Stimulated activated CD8-positive, alpha-beta memory T cell treated with anti-CD3 and anti-CD28 coated beads, Interleukin-12 subunit alpha, Interleukin-12 subunit beta, amount 100 ng/mL, for 4 hours (primary cell): ENCODE results near the gene TACC2.
"Not testable (repeated sequence)": the region's sequence is repeated elsewhere in the genome, so short reads cannot be mapped to it uniquely, and the experiment has no call there.

Source experiments
- DNase-seq: peaks from one replicate; pipeline ENCODE4 v3.0.0-alpha.2; 2020; ENCODE audit warnings: low read depth

Gene TACC2, protein sequence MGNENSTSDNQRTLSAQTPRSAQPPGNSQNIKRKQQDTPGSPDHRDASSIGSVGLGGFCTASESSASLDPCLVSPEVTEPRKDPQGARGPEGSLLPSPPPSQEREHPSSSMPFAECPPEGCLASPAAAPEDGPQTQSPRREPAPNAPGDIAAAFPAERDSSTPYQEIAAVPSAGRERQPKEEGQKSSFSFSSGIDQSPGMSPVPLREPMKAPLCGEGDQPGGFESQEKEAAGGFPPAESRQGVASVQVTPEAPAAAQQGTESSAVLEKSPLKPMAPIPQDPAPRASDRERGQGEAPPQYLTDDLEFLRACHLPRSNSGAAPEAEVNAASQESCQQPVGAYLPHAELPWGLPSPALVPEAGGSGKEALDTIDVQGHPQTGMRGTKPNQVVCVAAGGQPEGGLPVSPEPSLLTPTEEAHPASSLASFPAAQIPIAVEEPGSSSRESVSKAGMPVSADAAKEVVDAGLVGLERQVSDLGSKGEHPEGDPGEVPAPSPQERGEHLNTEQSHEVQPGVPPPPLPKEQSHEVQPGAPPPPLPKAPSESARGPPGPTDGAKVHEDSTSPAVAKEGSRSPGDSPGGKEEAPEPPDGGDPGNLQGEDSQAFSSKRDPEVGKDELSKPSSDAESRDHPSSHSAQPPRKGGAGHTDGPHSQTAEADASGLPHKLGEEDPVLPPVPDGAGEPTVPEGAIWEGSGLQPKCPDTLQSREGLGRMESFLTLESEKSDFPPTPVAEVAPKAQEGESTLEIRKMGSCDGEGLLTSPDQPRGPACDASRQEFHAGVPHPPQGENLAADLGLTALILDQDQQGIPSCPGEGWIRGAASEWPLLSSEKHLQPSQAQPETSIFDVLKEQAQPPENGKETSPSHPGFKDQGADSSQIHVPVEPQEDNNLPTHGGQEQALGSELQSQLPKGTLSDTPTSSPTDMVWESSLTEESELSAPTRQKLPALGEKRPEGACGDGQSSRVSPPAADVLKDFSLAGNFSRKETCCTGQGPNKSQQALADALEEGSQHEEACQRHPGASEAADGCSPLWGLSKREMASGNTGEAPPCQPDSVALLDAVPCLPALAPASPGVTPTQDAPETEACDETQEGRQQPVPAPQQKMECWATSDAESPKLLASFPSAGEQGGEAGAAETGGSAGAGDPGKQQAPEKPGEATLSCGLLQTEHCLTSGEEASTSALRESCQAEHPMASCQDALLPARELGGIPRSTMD (N-terminal part only)

GRCh38 chr10:121988361-121989324 lies at the start of gene TACC2:
TSS of gene TACC2 (plus strand) at chr10:121989163. CDS start at chr10:122021982, 32,819 bp downstream.
- DNase-seq = no peak

GRCh38 chr10:121941532-121941931 lies 47.4 kb upstream of the TACC2 start:
- no peak for DNase-seq

GRCh38 chr10:121942749-121943416 lies 46.1 kb upstream of the TACC2 start:
- DNase-seq = no peak

GRCh38 chr10:121947343-121948330 lies 41.3 kb upstream of the TACC2 start:
- DNase-seq = no peak

GRCh38 chr10:121949049-121949448 lies 39.9 kb upstream of the TACC2 start:
- no peak for DNase-seq

DNA sequence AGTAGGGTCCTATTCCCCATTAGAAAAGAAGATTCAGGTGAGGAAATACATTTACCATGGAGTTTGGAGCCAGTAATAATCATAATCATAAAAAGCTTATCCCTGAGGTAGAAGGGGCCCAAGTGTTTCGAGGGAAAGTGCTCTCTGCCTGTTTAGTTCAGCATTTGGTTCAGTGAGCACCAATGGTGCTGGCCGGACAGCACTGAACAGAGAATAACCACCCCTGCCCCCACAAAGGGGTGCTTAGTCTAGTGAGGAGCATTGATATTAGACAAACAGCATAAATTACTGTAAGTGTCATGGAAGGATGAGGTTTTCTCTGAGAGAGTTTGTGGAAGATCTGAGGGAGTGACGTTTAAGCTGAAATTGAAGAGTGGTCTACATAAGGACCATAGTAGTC lies 39.5 kb upstream of the TACC2 start:
- no peak for DNase-seq

- DNase-seq = no peak
Observed at GRCh38 chr10:121952226-121952625, 36.7 kb upstream of the TACC2 start.

DNA sequence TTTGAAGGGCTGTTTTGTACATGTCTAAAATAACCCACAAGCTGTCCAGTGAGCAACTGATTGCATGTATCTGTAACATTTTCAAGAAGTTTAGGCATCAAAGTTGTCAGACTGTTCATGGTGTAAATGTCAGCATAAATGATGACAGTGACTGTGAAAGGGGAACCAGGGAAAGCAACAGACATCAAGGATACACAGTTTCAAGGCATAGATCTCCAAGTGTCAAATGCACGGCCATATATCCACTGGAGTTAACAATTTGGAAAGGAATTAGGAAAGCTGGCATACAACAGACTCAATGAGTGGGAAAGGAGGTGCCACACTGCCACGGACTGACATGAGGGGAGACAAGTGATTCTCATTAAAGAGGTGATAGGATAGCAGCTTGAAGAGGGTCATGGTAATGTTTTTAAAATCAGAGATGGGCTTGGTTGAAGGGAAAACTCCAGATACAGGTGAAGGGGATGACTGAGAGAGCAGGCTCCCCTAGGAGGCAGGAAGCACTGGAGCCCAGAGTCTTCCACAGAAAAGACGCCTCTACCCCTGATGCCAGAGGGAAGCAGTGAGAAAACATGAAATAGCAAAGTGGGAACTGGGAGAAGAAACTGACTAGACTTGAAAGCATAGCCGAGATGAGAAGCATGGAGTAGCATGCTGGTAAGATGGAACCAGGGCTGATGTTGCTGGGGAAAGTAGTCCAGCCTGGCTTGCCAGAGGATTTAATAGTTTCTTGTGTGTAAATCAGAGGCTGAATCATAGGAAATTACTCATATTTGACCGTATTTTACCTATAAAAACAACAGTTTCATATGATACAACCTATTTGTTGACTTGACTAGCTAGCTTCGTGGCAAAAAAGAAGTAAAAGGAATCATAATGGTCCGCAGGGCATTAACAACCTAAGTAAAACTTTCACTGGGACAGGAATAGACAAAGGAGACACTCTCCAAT lies 32.6 kb upstream of the TACC2 start:
- DNase-seq = no peak

- DNase-seq = no peak
Observed at GRCh38 chr10:121959671-121960070, 29.3 kb upstream of the TACC2 start.

DNA sequence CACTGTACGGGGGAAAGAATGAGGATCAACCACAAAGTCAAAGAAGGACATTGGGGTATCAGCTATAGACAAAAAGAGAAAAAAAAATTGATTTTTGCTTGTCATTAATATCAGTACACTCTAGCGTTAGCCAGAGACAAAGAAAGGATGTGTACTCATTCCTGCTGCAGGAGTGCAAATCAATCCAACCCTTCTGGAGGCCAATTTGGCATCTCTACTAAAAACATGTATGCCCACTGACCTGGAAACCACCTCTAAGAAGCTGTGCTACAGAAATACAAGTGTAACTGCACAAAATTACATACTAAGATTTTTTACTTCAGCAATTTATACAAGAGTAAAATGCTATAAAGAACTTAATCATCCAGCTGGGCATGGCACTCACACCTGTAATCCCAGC lies 27.5 kb upstream of the TACC2 start:
- no peak for DNase-seq

DNA sequence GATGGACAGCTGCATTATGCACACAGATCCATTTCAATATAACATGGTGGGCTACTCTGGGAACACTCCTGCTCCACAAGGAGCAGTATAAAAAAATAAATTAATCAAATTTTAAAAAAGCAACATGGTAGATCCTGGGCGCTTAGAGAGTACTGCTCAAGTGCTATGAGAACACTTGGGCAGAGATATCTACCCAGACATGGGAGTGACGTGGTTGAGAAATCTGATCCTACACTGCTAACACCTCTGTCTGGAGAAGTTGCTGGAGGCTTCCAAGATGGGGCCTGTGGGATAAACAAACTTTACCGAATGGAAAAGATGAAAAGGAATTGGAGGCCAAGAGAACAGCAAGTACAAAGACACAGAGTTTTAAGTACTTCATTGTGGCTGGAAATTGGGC lies 23.0 kb upstream of the TACC2 start:
- DNase-seq = no peak

DNA sequence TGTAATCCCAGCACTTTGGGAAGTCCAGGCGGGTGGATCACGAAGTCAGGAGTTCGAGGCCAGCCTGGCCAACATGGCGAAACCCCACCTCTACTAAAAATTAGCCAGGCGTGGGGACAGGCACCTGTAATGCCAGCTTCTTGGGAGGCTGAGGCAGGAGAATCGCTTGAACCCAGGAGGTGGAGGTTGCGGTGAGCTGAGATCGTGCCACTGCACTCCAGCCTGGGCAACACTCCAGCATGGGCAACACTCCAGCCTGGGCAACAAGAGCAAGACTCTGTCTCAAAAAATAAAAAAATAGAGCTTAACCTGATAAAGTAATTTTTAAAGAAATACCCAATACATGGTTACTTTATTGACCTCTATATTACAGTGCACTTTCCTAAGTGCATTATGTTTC lies 19.9 kb upstream of the TACC2 start:
- DNase-seq = not testable (repeated sequence)

GRCh38 chr10:121974019-121974534 lies 14.9 kb upstream of the TACC2 start:
- DNase-seq = no peak

DNA sequence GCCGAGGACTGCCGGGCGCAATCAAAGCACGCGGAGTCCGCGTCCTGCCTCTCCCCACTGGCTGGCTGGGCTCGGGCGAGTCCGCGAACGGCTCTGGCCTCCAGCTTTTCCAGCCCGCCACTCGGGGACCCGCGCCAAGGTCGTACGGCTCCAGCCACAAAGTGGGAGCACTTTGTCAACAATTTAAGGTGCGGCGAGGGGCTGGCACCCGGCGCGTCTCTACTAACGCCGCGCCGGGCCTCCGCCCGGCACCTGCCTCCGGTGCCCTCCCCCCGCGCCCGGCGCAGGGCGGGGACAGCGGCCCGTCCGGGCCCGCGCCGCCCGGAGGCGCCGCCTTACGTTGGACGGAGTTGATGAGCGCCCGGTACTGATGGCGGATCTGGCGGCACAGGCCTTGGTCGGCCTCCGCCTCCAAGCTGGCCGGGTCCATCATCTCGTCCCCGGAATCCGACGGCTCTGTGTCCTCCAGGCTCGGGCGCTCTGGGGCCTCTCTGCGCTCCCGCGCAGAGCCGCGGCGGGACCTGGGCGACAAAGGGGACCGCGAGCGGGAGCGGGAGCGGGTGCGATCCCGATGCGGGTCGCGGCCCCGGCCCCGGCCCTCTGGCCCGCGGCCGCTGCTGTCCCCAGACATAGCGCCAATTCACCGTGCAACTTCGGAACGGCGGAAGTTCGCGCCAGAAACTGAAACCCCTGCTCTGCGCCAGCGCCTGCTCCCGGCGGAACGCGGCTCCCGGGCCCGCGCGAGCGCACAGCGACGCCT lies 14.2 kb upstream of the TACC2 start, which contains the start of gene NSMCE4A:
NSMCE4A (minus strand) TSS at position 683 of the 760 bp plus-strand sequence; CDS start at position 631, 52 bp downstream.
- DNase-seq = peak; percentile 62

- DNase-seq = no peak
Observed at GRCh38 chr10:121975295-121976086, 13.5 kb upstream of the TACC2 start.

DNA sequence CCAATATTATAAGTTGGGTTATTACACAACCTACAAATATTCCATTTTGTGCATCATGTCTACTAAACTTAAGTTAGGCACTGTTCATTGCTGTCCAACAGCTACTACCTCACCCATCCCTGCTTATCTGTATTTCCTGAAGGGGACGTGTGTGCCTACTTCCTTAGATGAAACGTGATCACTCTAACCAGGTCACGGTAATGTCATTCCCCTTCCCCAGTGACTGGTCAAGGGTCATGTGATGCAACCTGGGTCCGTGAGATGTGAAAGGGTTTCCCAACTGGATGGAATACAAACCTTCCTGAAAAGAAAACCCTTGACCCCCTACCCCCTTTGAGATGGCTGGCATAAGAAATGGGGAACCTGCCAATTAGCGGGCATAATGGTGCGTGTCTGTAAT lies 12.4 kb upstream of the TACC2 start:
- no peak for DNase-seq
